MCF 10A (cell line): ENCODE results near the gene OR10J4. TPM values are rescaled to one million over a fixed set of nuclear protein-coding genes. Genes with fewer than 3 reads are reported as not detected.

Source experiments
- BruUV-seq: library from RNA; stranded (reverse); fragments of 400-500 nt; replicated peaks from 2 replicates; lab custom pipeline; 2021; lab: Mats Ljungman, UMichigan
- CTCF ChIA-PET: fragments of 300-600 bp; sonication (Branson Sonifier 250); formaldehyde crosslinking; extraction: SDS; loops from one replicate; lab custom pipeline; 2021; ENCODE audit warnings: antibody characterized with exemption, inconsistent platforms; lab: Yijun Ruan, JAX
- POLR2A ChIA-PET: fragments of 300-600, 350-650 bp; sonication (Branson Sonifier 250); formaldehyde crosslinking; extraction: SDS; loops from one replicate; lab custom pipeline; 2020; ENCODE audit warnings: antibody characterized with exemption, inconsistent platforms; lab: Yijun Ruan, JAX
- DNase-seq: peaks from one replicate; pipeline ENCODE4 v3.0.0-alpha.2; 2018; ENCODE audit not compliant: unreplicated experiment
- H3K27ac Mint-ChIP-seq: one replicate; pipeline ENCODE4 v1.8.0; 2022; ENCODE audit warnings: mild to moderate bottlenecking, low read depth, mixed read lengths; ENCODE audit not compliant: unreplicated experiment
- H3K27me3 Mint-ChIP-seq: one replicate; pipeline ENCODE4 v1.8.0; 2022; ENCODE audit warnings: mixed read lengths; ENCODE audit not compliant: insufficient read depth, unreplicated experiment
- H3K36me3 Mint-ChIP-seq: one replicate; pipeline ENCODE4 v1.8.0; 2022; ENCODE audit warnings: mild to moderate bottlenecking, moderate library complexity, mixed read lengths; ENCODE audit not compliant: insufficient read depth, unreplicated experiment
- H3K4me1 Mint-ChIP-seq: one replicate; pipeline ENCODE4 v1.8.0; 2022; ENCODE audit warnings: mixed read lengths; ENCODE audit not compliant: insufficient read depth, unreplicated experiment
- H3K4me3 Mint-ChIP-seq: one replicate; pipeline ENCODE4 v1.8.0; 2022; ENCODE audit warnings: mild to moderate bottlenecking, moderate library complexity, mixed read lengths; ENCODE audit not compliant: unreplicated experiment
- H3K9me3 Mint-ChIP-seq: one replicate; pipeline ENCODE4 v1.8.0; 2022; ENCODE audit warnings: mixed read lengths; ENCODE audit not compliant: unreplicated experiment
- CTCF ChIP-seq: fragments of 200-600 bp; IDR thresholded peaks from one replicate; pipeline ENCODE4 v1.8.0; 2022; ENCODE audit warnings: antibody characterized with exemption, mild to moderate bottlenecking; ENCODE audit not compliant: unreplicated experiment
- intact Hi-C: fragments of 100-400 bp; cut with micrococcal nuclease; formaldehyde crosslinking; loops from 2 replicates; pipeline ENCODE4 v1.14.1; 2022
- total RNA-seq: library from RNA; stranded (reverse); gene quantifications from 2 replicates; pipeline ENCODE4 v1.2.3, GENCODE V29; 2022

OR10J4 gene
- total RNA-seq, 1 experiment from 2014 or later = not detected

GRCh38 chr1:159439422-159439821, 7.4 kb downstream of the OR10J4 start, which contains the start of gene OR10J1:
OR10J1 (plus strand) TSS chr1:159439722; CDS start chr1:159439792, 70 bp downstream.
- Mint-ChIP-seq H3K36me3 (no peaks in the 10 kb centered on the region), H3K9me3 (no peaks in the 10 kb centered on the region), H3K4me3 (no peak within 1 kb of the TSS), H3K27me3 (no peaks in the 10 kb centered on the region), H3K27ac (peak within 1 kb of the TSS; percentile 24), H3K4me1 (peaks cover 12% of the 10 kb centered on the region)
- BruUV-seq = no TSS peak
- ChIA-PET CTCF (interaction anchor here (1.1 kb wide), 1 partner anchor 225 kb away, joined by 3 read pairs; no protein-coding TSS in a partner anchor), POLR2A (no interaction called here)
- no peak for DNase-seq
- intact Hi-C loops = no loop called here
- no peak for TF ChIP-seq CTCF

GRCh38 chr1:159441360-159441759, 9.4 kb downstream of the OR10J4 start:
- H3K27me3 Mint-ChIP-seq = no peaks in the 10 kb centered on the region
- no peak for TF ChIP-seq CTCF
- intact Hi-C loops = no loop called here
- peaks cover 15% of the 10 kb centered on the region for H3K4me1 Mint-ChIP-seq
- no peak for DNase-seq
- POLR2A ChIA-PET = no interaction called here
- BruUV-seq = no TSS peak
- peaks cover 7% of the 10 kb centered on the region for H3K9me3 Mint-ChIP-seq
- CTCF ChIA-PET = interaction anchor here (0.8 kb wide), 1 partner anchor 10 kb away, joined by 3 read pairs; the partner anchor contains the start of gene OR10J4
- H3K27ac Mint-ChIP-seq = no peak overlapping the region
- no peaks in the 10 kb centered on the region for H3K36me3 Mint-ChIP-seq
- no peak overlapping the region for H3K4me3 Mint-ChIP-seq

- ChIA-PET POLR2A (no interaction called here), CTCF (no interaction called here)
- no peak for DNase-seq
- H3K4me1 Mint-ChIP-seq = peaks cover 15% of the 10 kb centered on the region
- H3K36me3 Mint-ChIP-seq = no peaks in the 10 kb centered on the region
- H3K27ac Mint-ChIP-seq = no peak overlapping the region
- no peaks in the 10 kb centered on the region for H3K27me3 Mint-ChIP-seq
- no TSS peak for BruUV-seq
- H3K4me3 Mint-ChIP-seq = no peak overlapping the region
- intact Hi-C loops = no loop called here
- no peak for TF ChIP-seq CTCF
- peaks cover 11% of the 10 kb centered on the region for H3K9me3 Mint-ChIP-seq
These were observed 10.4 kb downstream of the OR10J4 start for GRCh38 chr1:159442428-159442827.

GRCh38 chr1:159443066-159443750, 11.2 kb downstream of the OR10J4 start:
- H3K27ac Mint-ChIP-seq = no peak overlapping the region
- no peak for DNase-seq
- no peak overlapping the region for H3K4me3 Mint-ChIP-seq
- CTCF ChIA-PET = interaction anchor here (0.6 to 1.3 kb wide), 3 partner anchors 228 to 693 kb away, joined by 3 to 5 read pairs (median 4); no protein-coding TSS in a partner anchor
- no peaks in the 10 kb centered on the region for H3K36me3 Mint-ChIP-seq
- no TSS peak for BruUV-seq
- no peaks in the 10 kb centered on the region for H3K27me3 Mint-ChIP-seq
- POLR2A ChIA-PET = interaction anchor here (0.8 kb wide), 1 partner anchor 431 kb away, joined by 3 read pairs; no protein-coding TSS in a partner anchor
- TF ChIP-seq CTCF = no peak
- H3K9me3 Mint-ChIP-seq = peaks cover 19% of the 10 kb centered on the region
- peaks cover 15% of the 10 kb centered on the region for H3K4me1 Mint-ChIP-seq
- intact Hi-C loops = no loop called here
